Spleen (tissue), 7 donors: ENCODE measurements around the gene CARHSP1.

Experiments
- POLR2A ChIP-seq, 3 donors: fragments of 450-650 bp; IDR thresholded peaks; one replicate each; pipeline ENCODE4 v1.5.1; 2017; ENCODE audit warnings: antibody characterized with exemption in 3 of 3, mild to moderate bottlenecking in 1 of 3
- TF ChIP-seq, protein P1 (sequence below), 11 experiments: fragments of 200-600 bp in 7 of 11; fragments of 450-650 bp in 4 of 11; sonication (generic) in 4 of 11; IDR thresholded peaks in 8 of 11; conservative IDR thresholded peaks in 3 of 11; 1 replicate in 7 of 11; 2 replicates in 4 of 11; pipeline versions ENCODE4 v1.4.0 to v1.8.0; 2016 to 2021; ENCODE audit warnings: antibody characterized with exemption in 11 of 11, inconsistent platforms in 4 of 11, mild to moderate bottlenecking in 1 of 11
- donor health status: DM: no; HTN: no; CAD: no; lungs with moderate emphysema.
- donor health status: DM: no; HTN: no; CAD: no.
- donor health status: DM: no; HTN: no; CAD: no.

DNA sequence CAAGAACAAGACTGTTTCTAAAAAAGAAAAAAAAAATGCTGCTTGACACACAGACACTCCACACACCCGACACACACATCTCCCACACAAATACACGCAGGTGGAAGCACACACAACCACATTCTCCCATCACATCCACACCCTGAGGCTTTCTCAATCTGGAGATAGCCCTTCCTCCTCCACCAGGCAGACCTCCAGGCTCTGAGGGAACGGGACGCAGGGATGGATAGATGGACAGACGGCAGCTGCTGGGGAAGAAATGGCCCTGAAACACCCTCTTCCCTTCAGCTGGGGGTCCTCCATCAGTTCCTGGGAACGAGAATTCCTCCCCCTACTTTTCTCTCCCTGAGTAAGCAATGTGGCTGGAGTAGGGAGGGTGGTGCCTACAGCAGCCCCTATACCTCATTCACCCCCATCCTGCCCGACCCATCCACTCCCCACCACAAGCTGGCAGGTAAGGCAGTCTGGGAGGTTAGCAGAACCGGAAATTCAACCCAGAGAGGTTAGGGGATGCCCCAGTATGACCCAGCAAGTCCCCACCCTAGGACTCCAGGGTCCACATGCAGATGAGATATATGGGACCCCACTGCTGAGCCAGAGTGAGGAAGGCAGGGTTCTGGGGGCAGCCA lies 9.2 kb upstream of the CARHSP1 start:
- TF ChIP-seq POLR2A (IDR thresholded peaks at IDR 0.05): no peak
- TF ChIP-seq, protein P1, sequence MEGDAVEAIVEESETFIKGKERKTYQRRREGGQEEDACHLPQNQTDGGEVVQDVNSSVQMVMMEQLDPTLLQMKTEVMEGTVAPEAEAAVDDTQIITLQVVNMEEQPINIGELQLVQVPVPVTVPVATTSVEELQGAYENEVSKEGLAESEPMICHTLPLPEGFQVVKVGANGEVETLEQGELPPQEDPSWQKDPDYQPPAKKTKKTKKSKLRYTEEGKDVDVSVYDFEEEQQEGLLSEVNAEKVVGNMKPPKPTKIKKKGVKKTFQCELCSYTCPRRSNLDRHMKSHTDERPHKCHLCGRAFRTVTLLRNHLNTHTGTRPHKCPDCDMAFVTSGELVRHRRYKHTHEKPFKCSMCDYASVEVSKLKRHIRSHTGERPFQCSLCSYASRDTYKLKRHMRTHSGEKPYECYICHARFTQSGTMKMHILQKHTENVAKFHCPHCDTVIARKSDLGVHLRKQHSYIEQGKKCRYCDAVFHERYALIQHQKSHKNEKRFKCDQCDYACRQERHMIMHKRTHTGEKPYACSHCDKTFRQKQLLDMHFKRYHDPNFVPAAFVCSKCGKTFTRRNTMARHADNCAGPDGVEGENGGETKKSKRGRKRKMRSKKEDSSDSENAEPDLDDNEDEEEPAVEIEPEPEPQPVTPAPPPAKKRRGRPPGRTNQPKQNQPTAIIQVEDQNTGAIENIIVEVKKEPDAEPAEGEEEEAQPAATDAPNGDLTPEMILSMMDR (IDR thresholded peaks at IDR 0.05 in 8 of 11, conservative IDR thresholded peaks at IDR 0.05 in 3 of 11): no peak
